H9 (cell line): Measurements from ENCODE around the gene LAMC3. TPM values are rescaled to one million over a fixed set of nuclear protein-coding genes. Genes with fewer than 3 reads are reported as not detected.

Experiments used
- DNase-seq: peaks from one replicate; pipeline ENCODE4 v3.0.0-alpha.2; 2017
- H2AFZ ChIP-seq: one replicate; pipeline ENCODE4 v1.6.1; 2013; ENCODE audit warnings: mild to moderate bottlenecking, low read length, control low read depth, moderate library complexity
- H2AK5ac ChIP-seq: 2 replicates; pipeline ENCODE4 v1.6.1; 2013; ENCODE audit warnings: low read length, control low read depth, mixed read lengths; ENCODE audit not compliant: insufficient read length
- H2BK120ac ChIP-seq: one replicate; pipeline ENCODE4 v1.6.1; 2013; ENCODE audit warnings: low read depth, mild to moderate bottlenecking, low read length, control low read depth, inconsistent platforms; ENCODE audit not compliant: poor library complexity, severe bottlenecking
- H2BK12ac ChIP-seq: 2 replicates; pipeline ENCODE4 v1.6.1; 2013; ENCODE audit warnings: low read length, control low read depth, mixed read lengths, low read depth; ENCODE audit not compliant: insufficient read length
- H2BK15ac ChIP-seq: 2 replicates; pipeline ENCODE4 v1.6.1; 2013; ENCODE audit warnings: low read depth, low read length, control low read depth
- H2BK20ac ChIP-seq: one replicate; pipeline ENCODE4 v1.6.1; 2013; ENCODE audit warnings: low read depth, mild to moderate bottlenecking, low read length, control low read depth, inconsistent platforms; ENCODE audit not compliant: poor library complexity, severe bottlenecking
- H2BK5ac ChIP-seq: 2 replicates; pipeline ENCODE4 v1.6.1; 2013; ENCODE audit warnings: low read length, control low read depth, mixed read lengths; ENCODE audit not compliant: insufficient read length
- H3K14ac ChIP-seq: 2 replicates; pipeline ENCODE4 v1.6.1; 2013; ENCODE audit warnings: low read length, control low read depth; ENCODE audit not compliant: insufficient read depth
- H3K18ac ChIP-seq: 2 replicates; pipeline ENCODE4 v1.6.1; 2013; ENCODE audit warnings: low read depth, mild to moderate bottlenecking, mixed read lengths, low read length, control low read depth; ENCODE audit not compliant: insufficient read length
- H3K23ac ChIP-seq: 2 replicates; pipeline ENCODE4 v1.6.1; 2013; ENCODE audit warnings: low read length, control low read depth, mixed read lengths, low read depth; ENCODE audit not compliant: insufficient read length
- H3K23me2 ChIP-seq: 2 replicates; pipeline ENCODE4 v1.6.1; 2013; ENCODE audit warnings: low read depth, mild to moderate bottlenecking, mixed read lengths, low read length, control low read depth; ENCODE audit not compliant: insufficient read length, poor library complexity, severe bottlenecking
- H3K27ac ChIP-seq: 2 replicates; pipeline ENCODE4 v1.5.1; 2013; ENCODE audit warnings: low read length, control low read depth, mixed read lengths, low read depth; ENCODE audit not compliant: insufficient read length
- H3K27me3 ChIP-seq: 2 replicates; pipeline ENCODE4 v1.6.1; 2013; ENCODE audit warnings: low read length, control low read depth, inconsistent platforms; ENCODE audit not compliant: insufficient read depth
- H3K4ac ChIP-seq: 2 replicates; pipeline ENCODE4 v1.6.1; 2013; ENCODE audit warnings: low read depth, mild to moderate bottlenecking, control low read depth, inconsistent platforms, low read length, moderate library complexity
- H3K4me1 ChIP-seq: 2 replicates; pipeline ENCODE4 v1.6.1; 2013; ENCODE audit warnings: low read length, control low read depth, inconsistent platforms; ENCODE audit not compliant: insufficient read depth
- H3K4me2 ChIP-seq: 2 replicates; pipeline ENCODE4 v1.6.1; 2013; ENCODE audit warnings: low read length, control low read depth, mixed read lengths; ENCODE audit not compliant: insufficient read length, insufficient read depth
- H3K56ac ChIP-seq: 2 replicates; pipeline ENCODE4 v1.6.1; 2013; ENCODE audit warnings: low read depth, mild to moderate bottlenecking, mixed read lengths, low read length, control low read depth; ENCODE audit not compliant: insufficient read length
- H3K79me1 ChIP-seq: 2 replicates; pipeline ENCODE4 v1.6.1; 2013; ENCODE audit warnings: low read depth, mild to moderate bottlenecking, moderate library complexity, low read length, control low read depth, inconsistent platforms; ENCODE audit not compliant: insufficient read depth, poor library complexity, severe bottlenecking
- H3K79me2 ChIP-seq: 2 replicates; pipeline ENCODE4 v1.6.1; 2013; ENCODE audit warnings: low read length, control low read depth, inconsistent platforms; ENCODE audit not compliant: insufficient read depth
- H3K9ac ChIP-seq: 2 replicates; pipeline ENCODE4 v1.6.1; 2013; ENCODE audit warnings: low read length, control low read depth, mixed read lengths; ENCODE audit not compliant: insufficient read length; ENCODE audit errors: extremely low read depth
- H3K9me3 ChIP-seq: one replicate; pipeline ENCODE4 v1.6.1; 2013; ENCODE audit warnings: low read depth, low read length, inconsistent platforms; ENCODE audit not compliant: control insufficient read depth
- H3T11ph ChIP-seq: one replicate; pipeline ENCODE4 v1.6.1; 2013; ENCODE audit warnings: mild to moderate bottlenecking, low read length, control low read depth, inconsistent platforms
- H4K20me1 ChIP-seq: one replicate; pipeline ENCODE4 v1.6.1; 2013; ENCODE audit not compliant: control insufficient read depth, insufficient read length, insufficient read depth
- H4K5ac ChIP-seq: 2 replicates; pipeline ENCODE4 v1.6.1; 2013; ENCODE audit warnings: low read depth, mild to moderate bottlenecking, mixed read lengths, low read length, control low read depth; ENCODE audit not compliant: insufficient read length
- H4K8ac ChIP-seq: replicated peaks from 2 replicates; pipeline ENCODE4 v1.6.1; 2013; ENCODE audit warnings: low read length, control low read depth, mixed read lengths, low read depth; ENCODE audit not compliant: insufficient read length
- H4K91ac ChIP-seq: 2 replicates; pipeline ENCODE4 v1.6.1; 2013; ENCODE audit warnings: low read depth, mild to moderate bottlenecking, moderate library complexity, mixed read lengths, low read length, control low read depth; ENCODE audit not compliant: insufficient read length
- H3K27ac Mint-ChIP-seq, 3 experiments: 2 replicates in 2 of 3; 3 replicates in 1 of 3; pipeline ENCODE4 v1.8.0; 2020 to 2021; ENCODE audit warnings: mixed read lengths in 3 of 3, mild to moderate bottlenecking in 1 of 3, moderate library complexity in 1 of 3
- H3K27me3 Mint-ChIP-seq: 2 replicates; pipeline ENCODE4 v1.8.0; 2021; ENCODE audit warnings: low read depth, mild to moderate bottlenecking, moderate library complexity, mixed read lengths
- H3K36me3 Mint-ChIP-seq, 3 experiments: 2 replicates in 2 of 3; 3 replicates in 1 of 3; pipeline ENCODE4 v1.8.0; 2020 to 2021; ENCODE audit warnings: low read depth in 3 of 3, mixed read lengths in 3 of 3; ENCODE audit not compliant: insufficient read depth in 1 of 3
- H3K4me1 Mint-ChIP-seq, 2 experiments: 2 replicates each; pipeline ENCODE4 v1.8.0; 2020; ENCODE audit warnings: mixed read lengths in 2 of 2
- H3K4me3 Mint-ChIP-seq, 2 experiments: 2 replicates in 1 of 2; 3 replicates in 1 of 2; pipeline ENCODE4 v1.8.0; 2020 to 2021; ENCODE audit warnings: mild to moderate bottlenecking in 2 of 2, mixed read lengths in 2 of 2, moderate library complexity in 1 of 2
- H3K9me3 Mint-ChIP-seq, 2 experiments: 2 replicates in 1 of 2; 3 replicates in 1 of 2; pipeline ENCODE4 v1.8.0; 2020; ENCODE audit warnings: mild to moderate bottlenecking in 2 of 2, mixed read lengths in 2 of 2, moderate library complexity in 1 of 2
- CTCF ChIP-seq: fragments of 200-600 bp; sonication (generic); conservative IDR thresholded peaks from 3 replicates; pipeline ENCODE4 v1.8.0; 2021; ENCODE audit warnings: antibody characterized with exemption, mild to moderate bottlenecking
- WGBS: extraction: QIAGEN DNeasy Blood & Tissue Kit; methylation state at CpG from one replicate; pipeline ENCODE4 v1.1.7; 2013; ENCODE audit warnings: missing lambda C conversion rate, low lambda C conversion rate, mixed read lengths; ENCODE audit not compliant: insufficient read length; ENCODE audit errors: extremely low coverage; 5-methylcytosine and 5-hydroxymethylcytosine counted together
- total RNA-seq: library from RNA; stranded (reverse); gene quantifications from 2 replicates; pipeline ENCODE4 v1.2.1, GENCODE V29; 2021

Gene LAMC3
- total RNA-seq, 1 experiment from 2014 or later: 21.7 TPM

DNA sequence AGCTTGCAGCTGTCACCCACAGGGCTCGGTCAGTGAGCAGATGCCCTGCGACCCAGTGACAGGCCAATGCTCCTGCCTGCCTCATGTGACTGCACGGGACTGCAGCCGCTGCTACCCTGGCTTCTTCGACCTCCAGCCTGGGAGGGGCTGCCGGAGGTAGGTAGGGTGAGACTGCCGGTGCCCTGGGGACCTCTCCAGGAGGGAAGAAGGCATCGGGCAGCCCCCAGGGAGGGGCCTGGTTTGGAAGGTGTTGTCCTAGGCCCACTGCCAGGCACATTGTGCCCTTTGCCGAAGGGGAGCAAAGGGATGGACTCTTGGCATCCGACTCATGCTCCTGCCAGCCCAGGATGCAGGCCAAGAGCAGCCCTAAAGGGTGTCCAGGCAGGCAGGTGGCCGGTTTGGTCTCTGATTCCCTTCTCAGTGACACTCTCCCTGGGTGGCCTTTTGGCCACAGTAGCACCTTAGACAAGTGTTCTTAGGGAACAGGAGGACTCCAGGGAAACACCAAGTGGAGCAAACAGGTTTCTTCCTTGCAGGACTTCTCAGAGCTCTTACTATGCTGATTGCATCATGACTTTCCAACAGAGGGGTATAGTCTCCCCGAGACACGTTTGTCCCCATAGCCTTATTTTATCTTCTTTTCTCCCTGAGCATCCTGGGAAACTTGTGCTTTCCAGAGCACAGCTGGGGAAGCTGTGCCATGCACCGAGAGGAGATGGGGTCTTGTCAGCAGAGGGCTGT is 59.3 kb downstream of the LAMC3 start:
- Histone ChIP-seq H3K23ac (no peak overlapping the region), H3K9ac (no peak overlapping the region), H4K8ac (no peak overlapping the region), H3K27me3 (no peaks in the 10 kb centered on the region), H2AK5ac (no peak overlapping the region), H3K18ac (no peak overlapping the region), H3K4me2 (no peak overlapping the region), H3K4ac (no peak overlapping the region), H3K79me2 (no peaks in the 10 kb centered on the region), H2BK120ac (no peak overlapping the region), H2BK20ac (no peak overlapping the region), H3K9me3 (no peaks in the 10 kb centered on the region), H4K20me1 (no peaks in the 10 kb centered on the region), H2BK15ac (no peak overlapping the region), H2BK5ac (no peak overlapping the region), H4K91ac (no peak overlapping the region), H2BK12ac (no peak overlapping the region), H3K79me1 (no peaks in the 10 kb centered on the region), H4K5ac (no peak overlapping the region), H3K27ac (no peak overlapping the region), H3K14ac (peak overlapping the region; percentile 23; the same call in 1 of the 2 replicates), H3K56ac (no peak overlapping the region), H3T11ph (no peak overlapping the region), H3K4me1 (no peaks in the 10 kb centered on the region), H2AFZ (no peak overlapping the region), H3K23me2 (no peaks in the 10 kb centered on the region)
- H3K4me1 Mint-ChIP-seq: 0 out of 4 replicates have a peak, but pooled peaks cover 0 to 4% of the 10 kb centered on the region in 2 experiments
- H3K4me3 Mint-ChIP-seq: no peak overlapping the region
- no peaks in the 10 kb centered on the region; a peak in 1 of 5 replicates for H3K9me3 Mint-ChIP-seq
- WGBS: no CpG with 5 or more reads among the region's 14 CpGs
- H3K36me3 Mint-ChIP-seq: peaks cover 0 to 13% (median 3%) of the 10 kb centered on the region in 3 experiments; a peak in 3 of 7 replicates
- TF ChIP-seq CTCF: no peak
- no peak for DNase-seq
- H3K27ac Mint-ChIP-seq: peak overlapping the region in 2 of 3 experiments; percentile 57 to 84; a peak in 3 of 7 replicates
- no peaks in the 10 kb centered on the region for H3K27me3 Mint-ChIP-seq
